ENCODE measurements around the gene HAPLN1. TPM values are rescaled to one million over a fixed set of nuclear protein-coding genes. Genes with fewer than 3 reads are reported as not detected.

The HAPLN1 gene
- total RNA-seq, 6 experiments from 2014 or later: 0.16 TPM; not detected in 5

- H3K4me3 ChIP-seq: no peak overlapping the region
- DNase-seq (no peak), ATAC-seq (no peak)
- no peaks in the 10 kb centered on the region for H3K9me3 ChIP-seq
- no peak overlapping the region for H3K27ac ChIP-seq
- TF ChIP-seq CTCF (IDR thresholded peaks at IDR 0.05) (no peak), POLR2A (IDR thresholded peaks at IDR 0.05) (no peak)
- no peaks in the 10 kb centered on the region for H3K4me1 ChIP-seq
- no peaks in the 10 kb centered on the region for H3K27me3 ChIP-seq
- 53% methylated on average over 1 of the region's 1 CpG for WGBS (ENCODE audit: insufficient coverage, low coverage, low lambda C conversion rate, missing lambda C conversion rate)
- intact Hi-C loops (cut with DNase I): no loop called here
- no peaks in the 10 kb centered on the region for H3K36me3 ChIP-seq
Observed at GRCh38 chr5:83654427-83654994, 66.1 kb downstream of the HAPLN1 start.

GRCh38 chr5:83653669-83654068 is 67.0 kb downstream of the HAPLN1 start:
- TF ChIP-seq POLR2A (IDR thresholded peaks at IDR 0.05) (no peak), CTCF (IDR thresholded peaks at IDR 0.05) (no peak)
- no peak overlapping the region for H3K27ac ChIP-seq
- ATAC-seq: no peak
- no peaks in the 10 kb centered on the region for H3K27me3 ChIP-seq
- H3K9me3 ChIP-seq: no peaks in the 10 kb centered on the region
- H3K4me1 ChIP-seq: no peaks in the 10 kb centered on the region
- no peak overlapping the region for H3K4me3 ChIP-seq
- DNase-seq: no peak
- no peaks in the 10 kb centered on the region for H3K36me3 ChIP-seq
- WGBS (ENCODE audit: insufficient coverage, low coverage, low lambda C conversion rate, missing lambda C conversion rate): 39% methylated on average over 2 of the region's 2 CpGs
- intact Hi-C loops (cut with DNase I): no loop called here

- H3K4me3 ChIP-seq: no peak overlapping the region
- ATAC-seq: no peak
Observed at GRCh38 chr5:83645936-83646335, 74.7 kb downstream of the HAPLN1 start.

GRCh38 chr5:83644301-83644700 is 76.4 kb downstream of the HAPLN1 start:
- no peak for TF ChIP-seq POLR2A (IDR thresholded peaks at IDR 0.05)
- TF ChIP-seq CTCF (IDR thresholded peaks at IDR 0.05): no peak
- ATAC-seq (no peak), DNase-seq (no peak)
- Histone ChIP-seq H3K27me3 (no peaks in the 10 kb centered on the region), H3K4me3 (no peak overlapping the region), H3K9me3 (no peaks in the 10 kb centered on the region), H3K4me1 (no peaks in the 10 kb centered on the region), H3K27ac (no peak overlapping the region), H3K36me3 (no peaks in the 10 kb centered on the region)
- intact Hi-C loops (cut with DNase I): no loop called here
- 93% methylated on average over 12 of the region's 14 CpGs for WGBS (ENCODE audit: insufficient coverage, low coverage, low lambda C conversion rate, missing lambda C conversion rate)

More at GRCh38 chr5:83645936-83646335, 74.7 kb downstream of the HAPLN1 start:
- TF ChIP-seq CTCF (IDR thresholded peaks at IDR 0.05): no peak
- TF ChIP-seq POLR2A (IDR thresholded peaks at IDR 0.05): no peak
- intact Hi-C loops (cut with DNase I): no loop called here
- DNase-seq: no peak
- no peaks in the 10 kb centered on the region for H3K36me3 ChIP-seq
- H3K27me3 ChIP-seq: no peaks in the 10 kb centered on the region
- no peak overlapping the region for H3K27ac ChIP-seq
- no peaks in the 10 kb centered on the region for H3K9me3 ChIP-seq
- no peaks in the 10 kb centered on the region for H3K4me1 ChIP-seq
- WGBS (ENCODE audit: insufficient coverage, low coverage, low lambda C conversion rate, missing lambda C conversion rate): 10% methylated on average over 1 of the region's 1 CpG

GRCh38 chr5:83641946-83642345 is 78.7 kb downstream of the HAPLN1 start:
- H3K27ac ChIP-seq: no peak overlapping the region
- 62% methylated on average over 3 of the region's 3 CpGs for WGBS (ENCODE audit: insufficient coverage, low coverage, low lambda C conversion rate, missing lambda C conversion rate)
- TF ChIP-seq POLR2A (IDR thresholded peaks at IDR 0.05) (no peak), CTCF (IDR thresholded peaks at IDR 0.05) (no peak)
- H3K27me3 ChIP-seq: no peaks in the 10 kb centered on the region
- no peaks in the 10 kb centered on the region for H3K36me3 ChIP-seq
- no peaks in the 10 kb centered on the region for H3K4me1 ChIP-seq
- ATAC-seq (no peak), DNase-seq (no peak)
- no peaks in the 10 kb centered on the region for H3K9me3 ChIP-seq
- H3K4me3 ChIP-seq: no peak overlapping the region
- intact Hi-C loops (cut with DNase I): no loop called here

All from right lobe of liver (tissue), 6 donors.